Ovary (tissue), 3 donors: Measurements from ENCODE around the gene CDKAL1.

Experiments used
- CTCF ChIP-seq, 3 donors: fragments of 450-650 bp in 2 of 3; fragments of 200-600 bp in 1 of 3; IDR thresholded peaks; one replicate each; pipeline versions ENCODE4 v1.5.1 to v1.8.0; 2016 to 2022; ENCODE audit warnings: antibody characterized with exemption in 3 of 3, mild to moderate bottlenecking in 1 of 3
- POLR2A ChIP-seq: fragments of 450-650 bp; IDR thresholded peaks from one replicate; pipeline ENCODE4 v1.6.1; 2017; ENCODE audit warnings: antibody characterized with exemption, mild to moderate bottlenecking, moderate library complexity
- donor health status: DM: no; HTN: no; CAD: no.

DNA sequence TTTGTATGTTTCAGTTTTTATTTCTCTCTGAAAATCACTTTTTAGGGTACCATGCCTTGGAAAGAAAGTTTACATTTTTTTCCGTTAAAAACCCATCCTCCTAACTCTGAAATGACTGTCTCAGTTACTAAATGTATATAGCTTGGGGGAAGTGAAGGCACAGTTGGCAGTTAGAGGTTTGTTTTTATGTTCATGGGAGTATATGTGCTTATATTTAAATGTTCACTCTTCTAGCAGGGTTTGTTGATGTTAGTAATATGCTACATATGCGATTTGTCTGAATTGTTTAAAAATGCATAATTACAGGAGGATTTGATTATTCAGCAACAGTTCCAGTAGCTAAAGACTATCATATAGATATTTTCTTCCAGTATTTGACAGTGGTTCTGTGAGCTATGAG, 31.1 kb downstream of the CDKAL1 start:
- TF ChIP-seq POLR2A: no peak
- TF ChIP-seq CTCF (IDR thresholded peaks at IDR 0.05): no peak
